Type B pancreatic cell (in vitro differentiated cells): ENCODE data around the gene KLF7. TPM values are rescaled to one million over a fixed set of nuclear protein-coding genes. Genes with fewer than 3 reads are reported as not detected.

ENCODE experiments used
- DNase-seq: peaks from one replicate; pipeline ENCODE4 v3.0.0; 2021; ENCODE audit warnings: mixed read lengths; ENCODE audit not compliant: unreplicated experiment; ENCODE audit errors: extremely low spot score
- H3K27ac Mint-ChIP-seq: 2 replicates; pipeline ENCODE4 v1.8.0; 2021; ENCODE audit warnings: mild to moderate bottlenecking, mixed read lengths
- H3K27me3 Mint-ChIP-seq: 2 replicates; pipeline ENCODE4 v1.8.0; 2021; ENCODE audit warnings: mixed read lengths
- H3K36me3 Mint-ChIP-seq: 2 replicates; pipeline ENCODE4 v1.8.0; 2021; ENCODE audit warnings: mixed read lengths
- H3K4me1 Mint-ChIP-seq: one replicate; pipeline ENCODE4 v1.8.0; 2021; ENCODE audit warnings: mixed read lengths; ENCODE audit not compliant: unreplicated experiment
- H3K4me3 Mint-ChIP-seq: 2 replicates; pipeline ENCODE4 v1.8.0; 2021; ENCODE audit warnings: mild to moderate bottlenecking, mixed read lengths
- H3K9me3 Mint-ChIP-seq: 2 replicates; pipeline ENCODE4 v1.8.0; 2021; ENCODE audit warnings: mixed read lengths
- CTCF ChIP-seq: fragments of 200-600 bp; sonication (generic); conservative IDR thresholded peaks from 2 replicates; pipeline ENCODE4 v1.5.0; 2021; ENCODE audit warnings: antibody characterized with exemption, mild to moderate bottlenecking
- total RNA-seq: library from RNA; stranded (reverse); gene quantifications from 2 replicates; pipeline ENCODE4 v1.2.1, GENCODE V29; 2021; ENCODE audit warnings: low replicate concordance

The KLF7 gene
- total RNA-seq, 1 donor from 2014 or later, result 20.3 TPM

- Mint-ChIP-seq H3K4me3 (no peak overlapping the region), H3K4me1 (peaks cover 51% of the 10 kb centered on the region), H3K9me3 (peaks cover 5% of the 10 kb centered on the region), H3K27ac (no peak overlapping the region), H3K27me3 (no peaks in the 10 kb centered on the region), H3K36me3 (peaks cover 24% of the 10 kb centered on the region)
- no peak for TF ChIP-seq CTCF
- no peak for DNase-seq
Observed at GRCh38 chr2:207130958-207131521, 34.7 kb downstream of the KLF7 start.

- H3K4me1 Mint-ChIP-seq, result peaks cover 38% of the 10 kb centered on the region
- DNase-seq, result no peak
- no peak overlapping the region for H3K4me3 Mint-ChIP-seq
- peaks cover 23% of the 10 kb centered on the region for H3K36me3 Mint-ChIP-seq
- H3K9me3 Mint-ChIP-seq, result peaks cover 5% of the 10 kb centered on the region
- no peak overlapping the region for H3K27ac Mint-ChIP-seq
- no peaks in the 10 kb centered on the region for H3K27me3 Mint-ChIP-seq
- no peak for TF ChIP-seq CTCF
Observed at GRCh38 chr2:207129821-207130220, 35.9 kb downstream of the KLF7 start.

GRCh38 chr2:207128867-207129266 lies 36.9 kb downstream of the KLF7 start:
- DNase-seq, result no peak
- no peaks in the 10 kb centered on the region for H3K27me3 Mint-ChIP-seq
- H3K9me3 Mint-ChIP-seq, result peaks cover 5% of the 10 kb centered on the region
- peaks cover 34% of the 10 kb centered on the region for H3K4me1 Mint-ChIP-seq
- H3K27ac Mint-ChIP-seq, result no peak overlapping the region
- no peak overlapping the region for H3K4me3 Mint-ChIP-seq
- TF ChIP-seq CTCF, result no peak
- H3K36me3 Mint-ChIP-seq, result peaks cover 31% of the 10 kb centered on the region

GRCh38 chr2:207126724-207127308 lies 38.9 kb downstream of the KLF7 start:
- TF ChIP-seq CTCF, result no peak
- DNase-seq, result no peak
- Mint-ChIP-seq H3K36me3 (peaks cover 44% of the 10 kb centered on the region), H3K4me1 (peaks cover 27% of the 10 kb centered on the region), H3K27me3 (no peaks in the 10 kb centered on the region), H3K27ac (no peak overlapping the region), H3K4me3 (no peak overlapping the region), H3K9me3 (peaks cover 5% of the 10 kb centered on the region)

- peaks cover 21% of the 10 kb centered on the region for H3K4me1 Mint-ChIP-seq
- no peak for TF ChIP-seq CTCF
- H3K27me3 Mint-ChIP-seq, result no peaks in the 10 kb centered on the region
- no peak overlapping the region for H3K27ac Mint-ChIP-seq
- no peak overlapping the region for H3K4me3 Mint-ChIP-seq
- no peak for DNase-seq
- no peaks in the 10 kb centered on the region for H3K9me3 Mint-ChIP-seq
- H3K36me3 Mint-ChIP-seq, result peaks cover 37% of the 10 kb centered on the region
Observed at GRCh38 chr2:207123776-207124391, 41.9 kb downstream of the KLF7 start.
